T-helper 1 cell treated with Interleukin-12 subunit alpha and Interleukin-12 subunit beta and Interleukin-4 antibody, amounts not matched to agents 30 μg/mL and 1 μg/mL, for 36 hours (primary cell): ENCODE measurements around the gene MVB12B.
A peak's percentile ranks its signal among the peaks of the same experiment; 100 is the strongest.

Experiments used
- H3K27ac Mint-ChIP-seq: one replicate; pipeline ENCODE4 v1.8.0; 2021; ENCODE audit warnings: mild to moderate bottlenecking, mixed read lengths
- H3K27me3 Mint-ChIP-seq: one replicate; pipeline ENCODE4 v1.8.0; 2021; ENCODE audit warnings: low read depth, mixed read lengths
- H3K36me3 Mint-ChIP-seq: one replicate; pipeline ENCODE4 v1.8.0; 2021; ENCODE audit warnings: low read depth, mixed read lengths
- H3K4me1 Mint-ChIP-seq: one replicate; pipeline ENCODE4 v1.8.0; 2021; ENCODE audit warnings: low read depth, mixed read lengths
- H3K4me3 Mint-ChIP-seq: one replicate; pipeline ENCODE4 v1.8.0; 2021; ENCODE audit warnings: mild to moderate bottlenecking, moderate library complexity, mixed read lengths
- H3K9me3 Mint-ChIP-seq: one replicate; pipeline ENCODE4 v1.8.0; 2021; ENCODE audit warnings: mixed read lengths

MVB12B gene

DNA sequence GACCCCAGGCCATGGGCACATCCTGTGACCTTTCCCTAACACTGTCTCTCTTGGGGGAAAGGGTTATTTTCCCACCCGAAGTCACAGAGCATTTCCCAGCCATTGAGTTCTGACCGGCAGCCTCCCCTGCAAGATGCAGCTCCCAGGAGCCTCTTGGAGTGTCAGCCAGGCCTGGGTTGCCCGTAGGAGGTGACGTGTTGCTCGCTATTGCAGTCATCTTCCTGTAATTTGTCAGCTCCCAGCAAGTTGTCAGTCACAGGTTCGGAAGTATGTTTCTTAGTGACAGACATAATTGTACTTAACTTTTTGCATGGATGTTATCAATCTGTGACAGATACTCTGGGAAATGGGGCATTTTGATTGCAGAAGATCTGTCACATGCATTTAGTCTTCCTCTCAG, 74.5 kb downstream of the MVB12B start:
- no peaks in the 10 kb centered on the region for H3K9me3 Mint-ChIP-seq
- no peak overlapping the region for H3K4me3 Mint-ChIP-seq
- H3K36me3 Mint-ChIP-seq = peaks cover 2% of the 10 kb centered on the region
- peaks cover 10% of the 10 kb centered on the region for H3K27me3 Mint-ChIP-seq
- H3K27ac Mint-ChIP-seq = peak overlapping the region; percentile 50
- peaks cover 42% of the 10 kb centered on the region for H3K4me1 Mint-ChIP-seq

DNA sequence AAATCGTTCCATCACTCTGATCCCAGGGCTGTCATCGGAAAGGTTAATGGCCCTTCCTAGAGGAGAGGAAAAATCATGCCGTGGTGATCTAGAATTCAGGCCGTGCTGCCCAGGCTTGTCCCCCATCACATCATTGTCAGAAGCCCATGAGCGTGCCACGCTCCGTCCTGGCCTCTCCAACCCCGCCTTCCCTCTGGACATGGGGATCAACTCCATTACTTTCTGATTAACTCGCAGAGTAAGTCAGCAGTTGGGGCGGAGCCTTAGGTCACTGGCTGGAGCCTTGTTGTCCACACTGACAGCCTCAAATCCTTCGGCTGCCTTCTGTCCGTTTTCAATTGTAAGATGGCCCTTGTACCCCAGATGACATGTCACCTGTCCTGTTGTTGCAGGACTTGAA, 75.0 kb downstream of the MVB12B start:
- H3K9me3 Mint-ChIP-seq = no peaks in the 10 kb centered on the region
- peaks cover 10% of the 10 kb centered on the region for H3K27me3 Mint-ChIP-seq
- peaks cover 37% of the 10 kb centered on the region for H3K4me1 Mint-ChIP-seq
- H3K27ac Mint-ChIP-seq = no peak overlapping the region
- H3K36me3 Mint-ChIP-seq = peaks cover 2% of the 10 kb centered on the region
- no peak overlapping the region for H3K4me3 Mint-ChIP-seq

DNA sequence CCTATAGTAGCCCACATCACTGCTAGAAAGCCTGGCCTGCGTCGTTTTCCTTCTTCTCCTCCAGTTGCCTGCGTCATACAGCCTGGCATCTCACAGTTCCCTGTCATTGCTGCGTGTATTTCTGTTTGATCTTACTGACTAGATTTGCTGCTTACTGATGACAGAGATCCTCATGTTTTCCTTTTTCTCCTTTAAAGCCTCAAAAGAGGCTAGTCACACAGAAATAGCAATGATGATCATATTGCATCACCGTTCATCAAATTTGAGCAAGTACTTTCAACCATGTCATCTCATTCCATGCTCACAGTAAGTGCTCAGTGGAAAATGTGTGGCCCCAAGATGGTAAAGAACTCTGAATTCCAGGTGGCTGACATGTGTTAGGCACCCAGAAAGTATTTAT, 76.8 kb downstream of the MVB12B start:
- Mint-ChIP-seq H3K4me1 (peaks cover 19% of the 10 kb centered on the region), H3K36me3 (no peaks in the 10 kb centered on the region), H3K4me3 (no peak overlapping the region), H3K27me3 (peaks cover 10% of the 10 kb centered on the region), H3K27ac (no peak overlapping the region), H3K9me3 (no peaks in the 10 kb centered on the region)

DNA sequence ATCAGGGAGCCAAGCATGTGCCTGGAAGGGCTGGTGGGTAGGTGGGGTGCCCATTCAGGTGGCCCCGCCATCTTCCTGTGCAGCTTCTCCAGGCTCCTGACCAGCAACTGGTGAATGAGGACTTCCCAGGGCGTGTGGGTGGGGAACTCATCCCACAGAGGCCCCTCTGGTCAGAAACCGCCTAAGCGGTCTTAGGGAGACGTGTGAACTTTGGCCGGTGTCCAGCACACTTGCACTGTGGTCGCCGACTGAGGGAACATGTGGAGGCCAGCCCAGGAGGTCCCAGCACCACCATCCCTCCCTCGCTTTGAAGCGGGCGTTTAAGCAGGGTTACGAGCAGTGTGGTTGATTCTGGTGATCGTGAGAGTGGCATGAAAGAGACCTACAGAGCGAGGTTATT, 77.8 kb downstream of the MVB12B start:
- peaks cover 12% of the 10 kb centered on the region for H3K4me1 Mint-ChIP-seq
- H3K27me3 Mint-ChIP-seq = peaks cover 9% of the 10 kb centered on the region
- no peaks in the 10 kb centered on the region for H3K9me3 Mint-ChIP-seq
- H3K36me3 Mint-ChIP-seq = no peaks in the 10 kb centered on the region
- H3K27ac Mint-ChIP-seq = no peak overlapping the region
- H3K4me3 Mint-ChIP-seq = no peak overlapping the region

DNA sequence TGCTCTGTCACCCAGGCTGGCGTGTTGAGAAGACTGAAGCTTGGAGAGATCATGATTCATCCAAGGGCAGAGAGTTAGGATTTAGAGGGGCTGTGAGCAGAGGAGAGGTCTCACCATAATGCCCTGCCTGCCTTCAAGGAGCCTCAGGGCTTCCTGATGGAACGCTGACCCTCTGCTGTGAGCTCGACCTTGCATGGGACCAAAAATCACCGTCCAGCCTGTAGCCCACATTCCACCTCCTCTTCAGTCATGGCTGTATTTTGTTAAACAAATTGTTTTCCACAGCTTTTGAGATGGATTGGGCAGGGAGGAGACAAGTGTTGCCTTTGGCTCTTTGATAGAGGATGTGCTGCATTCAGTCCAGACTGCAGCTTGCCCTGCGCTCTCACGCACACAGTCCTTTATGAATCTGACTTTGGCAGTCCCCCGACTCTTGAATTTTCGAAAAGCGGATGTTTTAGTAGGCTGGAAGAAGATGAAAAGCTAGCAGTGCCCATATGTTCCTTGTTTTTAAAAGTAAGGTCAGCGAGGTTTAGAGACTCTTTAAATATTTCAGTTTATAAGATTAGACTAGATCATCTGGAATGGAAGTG, 79.5 kb downstream of the MVB12B start:
- Mint-ChIP-seq H3K27ac (no peak overlapping the region), H3K9me3 (no peaks in the 10 kb centered on the region), H3K4me3 (no peak overlapping the region), H3K36me3 (peaks cover 1% of the 10 kb centered on the region), H3K27me3 (no peaks in the 10 kb centered on the region), H3K4me1 (peaks cover 19% of the 10 kb centered on the region)

DNA sequence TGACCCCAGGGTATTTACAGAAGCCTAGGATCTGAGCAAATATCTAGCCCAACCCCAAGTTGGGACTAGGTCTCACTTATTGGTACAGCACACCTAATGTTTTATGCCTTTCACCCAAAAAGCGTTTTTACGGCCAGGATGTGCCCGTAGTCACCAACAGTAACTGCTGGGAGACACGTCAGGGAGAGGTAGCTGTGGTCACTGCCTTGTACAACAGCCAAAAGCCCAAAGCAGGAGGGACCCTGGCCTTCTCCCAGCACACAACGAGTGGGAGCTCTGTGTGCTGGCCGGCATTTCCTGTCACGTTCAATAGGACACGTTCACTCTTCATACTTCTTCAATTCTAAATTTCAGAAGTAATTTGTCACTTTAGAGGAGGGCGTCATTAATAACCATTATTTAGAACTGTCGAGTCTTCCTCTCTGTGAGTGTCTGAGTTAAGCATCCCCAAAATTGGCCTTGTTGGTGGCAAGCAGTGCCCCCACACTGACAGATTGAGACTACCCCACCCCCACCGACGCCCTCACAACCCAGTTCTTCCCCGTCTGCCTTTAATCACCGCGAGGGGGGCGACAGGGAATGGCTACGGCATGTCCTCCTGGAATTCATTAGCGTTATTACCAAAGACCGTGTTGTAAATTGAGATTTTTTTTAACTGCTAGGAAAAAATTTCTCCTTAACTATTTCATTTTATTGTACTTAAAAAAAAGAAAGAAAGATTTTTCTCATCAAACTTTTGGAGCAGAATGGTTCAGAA, 80.7 kb downstream of the MVB12B start:
- peaks cover 26% of the 10 kb centered on the region for H3K4me1 Mint-ChIP-seq
- no peaks in the 10 kb centered on the region for H3K9me3 Mint-ChIP-seq
- no peak overlapping the region for H3K4me3 Mint-ChIP-seq
- H3K27ac Mint-ChIP-seq = no peak overlapping the region
- no peaks in the 10 kb centered on the region for H3K27me3 Mint-ChIP-seq
- peaks cover 1% of the 10 kb centered on the region for H3K36me3 Mint-ChIP-seq

DNA sequence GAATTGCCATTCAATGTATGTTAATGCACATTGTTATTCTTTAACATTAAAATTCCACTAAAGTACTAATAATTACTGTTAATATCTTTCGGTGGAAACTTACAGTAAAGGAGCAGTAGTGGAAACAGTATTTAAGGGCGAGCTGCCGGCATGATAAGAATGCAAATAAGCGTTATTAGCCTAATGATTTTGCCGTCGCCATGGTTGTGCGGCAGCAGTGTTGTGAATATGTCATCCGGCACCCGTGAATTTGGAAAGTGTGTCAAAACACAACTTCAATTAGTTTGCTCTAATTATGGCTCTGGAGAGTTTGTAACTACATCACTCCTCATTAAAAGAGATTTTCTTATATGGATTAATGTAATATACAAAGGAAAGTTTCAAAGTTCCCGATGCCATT, 81.4 kb downstream of the MVB12B start:
- Mint-ChIP-seq H3K27ac (no peak overlapping the region), H3K36me3 (peaks cover 1% of the 10 kb centered on the region)

DNA sequence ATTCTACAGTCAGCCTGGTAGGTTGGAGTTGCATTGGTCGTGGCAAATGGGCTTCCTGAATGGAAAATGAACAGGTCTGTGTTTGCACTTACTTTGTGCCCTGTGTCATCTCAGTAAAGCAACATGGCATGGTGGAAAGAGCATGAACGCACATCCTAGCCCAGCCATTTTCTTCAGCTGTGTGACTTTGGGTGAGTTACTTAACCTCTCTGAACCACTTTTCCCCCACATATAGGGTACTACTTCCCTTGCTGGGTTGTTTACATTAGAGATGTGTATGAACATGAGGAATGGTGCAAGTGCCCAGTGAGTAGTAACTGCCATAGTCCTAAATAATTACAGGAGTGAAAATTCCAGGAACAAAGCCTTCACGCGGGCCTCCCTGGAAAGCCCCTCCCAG, 83.6 kb downstream of the MVB12B start:
- Mint-ChIP-seq H3K27me3 (no peaks in the 10 kb centered on the region), H3K9me3 (no peaks in the 10 kb centered on the region), H3K27ac (peak overlapping the region; percentile 92), H3K4me3 (no peak overlapping the region), H3K36me3 (peaks cover 1% of the 10 kb centered on the region), H3K4me1 (peaks cover 30% of the 10 kb centered on the region)

More for the DNA sequence above, 81.4 kb downstream of the MVB12B start:
- no peaks in the 10 kb centered on the region for H3K27me3 Mint-ChIP-seq
- H3K4me3 Mint-ChIP-seq = no peak overlapping the region
- peaks cover 32% of the 10 kb centered on the region for H3K4me1 Mint-ChIP-seq
- H3K9me3 Mint-ChIP-seq = no peaks in the 10 kb centered on the region

DNA sequence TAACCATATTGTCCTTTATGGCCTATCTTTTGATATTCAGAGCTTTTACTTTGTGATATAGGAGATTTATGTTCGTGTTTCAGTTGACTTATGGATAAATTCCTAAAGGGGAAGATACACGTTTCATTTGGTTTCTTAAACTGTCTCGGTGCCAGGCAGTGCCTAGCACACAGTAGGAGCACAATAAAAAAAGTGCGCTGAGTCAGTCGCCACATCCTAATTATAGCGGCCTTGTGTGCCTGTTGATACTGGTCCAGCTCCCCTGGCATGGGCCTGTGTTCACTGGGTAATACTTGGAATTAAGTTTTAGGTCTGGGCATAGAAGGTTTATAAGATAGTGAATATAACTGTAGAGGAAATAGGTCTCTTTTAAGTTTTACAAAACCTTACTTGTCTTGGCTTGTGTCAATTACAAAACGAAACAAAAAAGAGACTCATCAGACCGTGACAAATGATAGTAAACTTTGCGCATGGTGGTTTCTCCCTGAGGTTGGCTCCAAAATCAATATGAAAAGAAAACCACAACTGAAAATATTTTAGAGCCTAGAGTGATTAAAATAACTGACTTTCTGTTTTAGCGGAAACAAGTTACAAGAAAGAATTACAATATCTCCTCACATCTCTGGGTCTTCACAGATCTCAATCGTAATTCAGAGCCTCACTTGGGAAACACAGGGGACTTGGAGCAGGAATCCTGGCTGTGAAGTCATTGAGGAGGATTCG, 84.8 kb downstream of the MVB12B start:
- Mint-ChIP-seq H3K4me3 (peak overlapping the region; percentile 74), H3K27ac (peak overlapping the region; percentile 92), H3K36me3 (peaks cover 1% of the 10 kb centered on the region), H3K4me1 (peaks cover 35% of the 10 kb centered on the region), H3K27me3 (no peaks in the 10 kb centered on the region), H3K9me3 (no peaks in the 10 kb centered on the region)

DNA sequence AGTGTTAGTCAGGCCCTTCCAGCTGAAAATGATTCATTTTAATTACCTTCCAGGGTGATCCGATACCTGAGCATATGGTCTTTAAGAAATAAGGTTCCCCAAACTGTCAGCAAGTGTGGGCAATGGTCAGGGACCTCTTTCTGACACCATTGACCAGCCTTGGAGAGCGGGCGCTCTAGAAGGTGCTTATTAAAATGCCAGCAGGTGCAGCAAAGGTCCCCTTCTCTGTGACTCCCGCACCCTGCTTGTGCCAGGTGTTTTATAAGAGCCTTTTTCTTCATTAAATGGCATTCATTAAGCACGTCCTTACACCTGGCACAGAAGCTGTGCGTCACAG, 85.3 kb downstream of the MVB12B start:
- Mint-ChIP-seq H3K36me3 (peaks cover 1% of the 10 kb centered on the region), H3K27me3 (no peaks in the 10 kb centered on the region), H3K4me3 (peak overlapping the region; percentile 74), H3K9me3 (no peaks in the 10 kb centered on the region), H3K27ac (peak overlapping the region; percentile 92), H3K4me1 (peaks cover 37% of the 10 kb centered on the region)

DNA sequence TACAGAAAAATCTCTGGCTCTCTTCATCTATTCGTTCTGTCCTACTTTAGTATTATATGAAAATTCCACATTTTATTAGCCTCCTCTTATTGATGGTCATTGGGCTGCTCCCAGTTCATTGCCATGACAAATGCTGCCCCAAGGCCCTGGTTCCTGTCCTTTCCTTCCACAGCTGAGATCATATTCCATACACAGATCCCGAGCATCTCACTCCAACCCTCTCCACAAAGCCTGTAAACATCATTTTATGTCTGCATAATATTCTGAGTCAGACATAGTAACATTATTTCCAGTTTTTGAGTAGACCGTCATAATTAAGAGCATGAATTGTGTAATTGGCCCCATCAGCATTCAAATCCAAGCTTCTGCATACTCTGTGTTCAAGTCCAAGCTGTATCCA, 86.3 kb downstream of the MVB12B start:
- peaks cover 1% of the 10 kb centered on the region for H3K36me3 Mint-ChIP-seq
- H3K27me3 Mint-ChIP-seq = no peaks in the 10 kb centered on the region
- no peaks in the 10 kb centered on the region for H3K9me3 Mint-ChIP-seq
- peaks cover 39% of the 10 kb centered on the region for H3K4me1 Mint-ChIP-seq
- peak overlapping the region; percentile 43 for H3K4me3 Mint-ChIP-seq
- peak overlapping the region; percentile 28 for H3K27ac Mint-ChIP-seq

DNA sequence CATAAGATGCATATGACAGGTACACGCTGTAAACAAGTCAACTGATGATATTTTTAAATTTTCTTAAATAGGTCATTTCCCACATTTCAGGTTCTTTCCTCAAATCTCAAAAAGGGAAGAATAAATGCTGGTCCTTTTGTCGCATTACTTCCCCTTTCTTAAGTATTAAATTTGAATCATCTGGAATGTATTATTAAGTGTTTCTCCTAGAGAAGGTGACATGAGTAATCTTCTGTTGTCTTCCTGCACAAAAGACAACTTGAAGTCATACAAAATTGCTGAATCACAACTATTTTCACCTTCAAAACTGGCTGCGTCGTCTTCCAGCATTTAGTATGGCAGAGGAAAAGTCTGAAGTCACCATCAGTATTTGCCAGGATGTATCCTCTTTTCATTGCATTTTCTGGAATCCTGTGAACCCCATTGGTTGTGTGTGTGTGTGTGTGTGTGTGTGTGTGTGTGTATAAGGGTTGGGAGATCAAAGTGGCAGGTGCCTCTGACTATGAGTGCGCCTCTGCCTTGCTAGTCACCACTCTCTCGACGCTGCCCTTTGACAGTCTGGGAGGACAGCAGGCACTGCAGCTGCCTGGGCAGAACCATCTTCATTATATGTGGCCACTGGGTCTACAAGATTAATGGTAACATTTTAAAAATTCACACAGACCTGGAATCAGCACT, 86.9 kb downstream of the MVB12B start:
- Mint-ChIP-seq H3K27me3 (no peaks in the 10 kb centered on the region), H3K4me1 (peaks cover 39% of the 10 kb centered on the region), H3K27ac (no peak overlapping the region), H3K9me3 (no peaks in the 10 kb centered on the region), H3K4me3 (no peak overlapping the region), H3K36me3 (peaks cover 1% of the 10 kb centered on the region)

DNA sequence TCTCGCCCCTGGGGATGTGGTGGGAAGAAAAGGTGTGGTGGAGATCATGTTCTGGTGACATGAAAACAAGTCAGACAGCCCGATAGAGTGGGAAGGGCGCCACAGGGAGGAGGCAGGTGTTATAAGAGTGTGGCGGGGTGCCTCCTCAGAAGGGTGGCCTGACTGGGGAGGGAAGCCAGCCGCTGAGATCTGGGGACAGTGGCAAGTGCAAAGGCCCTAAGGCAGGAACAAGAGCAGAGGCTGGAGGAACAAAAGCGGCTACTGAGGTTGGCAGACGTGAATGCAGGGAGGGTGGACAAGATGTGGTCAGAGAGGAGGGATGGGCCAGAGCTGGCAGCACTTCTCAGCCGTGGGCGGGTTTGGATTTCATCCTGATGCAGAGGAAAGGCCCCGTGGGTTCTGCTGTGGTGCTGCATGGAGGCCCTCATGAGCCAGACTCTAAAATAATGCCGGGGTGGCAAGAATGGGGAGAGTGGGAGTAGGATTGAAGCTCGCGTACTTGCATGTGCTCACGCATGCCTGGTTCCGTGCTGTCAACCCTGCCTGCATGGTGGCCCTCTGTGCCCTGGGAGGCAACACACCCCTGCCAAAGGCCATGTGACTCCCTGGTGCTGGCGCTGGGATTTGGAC, 89.2 kb downstream of the MVB12B start:
- Mint-ChIP-seq H3K27ac (no peak overlapping the region), H3K4me1 (peaks cover 32% of the 10 kb centered on the region), H3K4me3 (no peak overlapping the region), H3K27me3 (no peaks in the 10 kb centered on the region), H3K36me3 (no peaks in the 10 kb centered on the region), H3K9me3 (no peaks in the 10 kb centered on the region)

DNA sequence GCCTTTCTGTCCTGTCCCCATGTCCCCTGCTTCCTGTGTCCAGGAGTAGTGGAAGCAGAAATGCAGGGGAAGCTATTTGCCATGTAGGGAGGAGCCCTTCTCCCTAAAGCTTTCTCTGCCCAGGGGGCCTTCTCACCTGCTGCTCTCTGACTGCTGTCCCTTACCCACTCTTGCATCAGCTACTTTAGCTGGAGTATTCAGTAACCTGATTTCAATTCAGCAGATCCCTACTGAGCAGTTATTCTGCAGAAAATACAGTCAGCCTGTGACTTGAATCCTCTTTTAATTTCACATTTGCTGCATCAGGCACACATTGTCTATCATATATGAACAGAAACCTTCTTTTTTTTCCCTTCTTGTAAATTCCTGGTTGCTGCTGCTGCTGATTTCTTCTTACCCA, 90.4 kb downstream of the MVB12B start:
- Mint-ChIP-seq H3K27ac (no peak overlapping the region), H3K4me3 (no peak overlapping the region), H3K36me3 (no peaks in the 10 kb centered on the region), H3K9me3 (no peaks in the 10 kb centered on the region), H3K27me3 (no peaks in the 10 kb centered on the region), H3K4me1 (peaks cover 21% of the 10 kb centered on the region)
